Measurements from ENCODE around the gene PBX1.
A peak's percentile ranks its signal among the peaks of the same experiment; 100 is the strongest.

Gene PBX1

GRCh38 chr1:164780111-164780812, 221.3 kb downstream of the PBX1 start:
- DNase-seq (ENCODE audit: low read depth): no peak

DNA sequence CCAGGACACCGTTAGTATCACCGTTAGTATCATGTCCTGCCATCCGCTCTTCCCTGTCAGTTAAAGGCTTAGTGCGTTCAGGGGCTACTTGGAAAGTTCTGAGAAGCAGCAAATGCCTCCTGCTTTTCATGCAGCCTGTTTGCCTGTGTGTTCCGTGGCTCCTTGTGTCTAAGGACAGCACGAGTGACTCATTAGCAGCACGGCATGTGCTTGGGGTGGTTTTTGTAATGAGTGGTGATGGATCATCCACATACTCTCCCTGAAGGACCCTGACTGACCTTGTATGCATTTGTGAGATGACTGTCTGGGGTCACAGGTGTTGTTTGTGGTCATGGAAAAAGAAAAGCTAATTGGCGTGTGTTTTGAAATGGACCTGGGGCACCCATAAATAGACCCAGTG, 221.9 kb downstream of the PBX1 start:
- no peak for DNase-seq (ENCODE audit: low read depth)

GRCh38 chr1:164781972-164782371, 223.0 kb downstream of the PBX1 start:
- no peak for DNase-seq (ENCODE audit: low read depth)

GRCh38 chr1:164783778-164784555, 225.0 kb downstream of the PBX1 start:
- DNase-seq (ENCODE audit: low read depth): no peak

- no peak for DNase-seq (ENCODE audit: low read depth)
Observed at GRCh38 chr1:164784960-164785359, 226.0 kb downstream of the PBX1 start.

DNA sequence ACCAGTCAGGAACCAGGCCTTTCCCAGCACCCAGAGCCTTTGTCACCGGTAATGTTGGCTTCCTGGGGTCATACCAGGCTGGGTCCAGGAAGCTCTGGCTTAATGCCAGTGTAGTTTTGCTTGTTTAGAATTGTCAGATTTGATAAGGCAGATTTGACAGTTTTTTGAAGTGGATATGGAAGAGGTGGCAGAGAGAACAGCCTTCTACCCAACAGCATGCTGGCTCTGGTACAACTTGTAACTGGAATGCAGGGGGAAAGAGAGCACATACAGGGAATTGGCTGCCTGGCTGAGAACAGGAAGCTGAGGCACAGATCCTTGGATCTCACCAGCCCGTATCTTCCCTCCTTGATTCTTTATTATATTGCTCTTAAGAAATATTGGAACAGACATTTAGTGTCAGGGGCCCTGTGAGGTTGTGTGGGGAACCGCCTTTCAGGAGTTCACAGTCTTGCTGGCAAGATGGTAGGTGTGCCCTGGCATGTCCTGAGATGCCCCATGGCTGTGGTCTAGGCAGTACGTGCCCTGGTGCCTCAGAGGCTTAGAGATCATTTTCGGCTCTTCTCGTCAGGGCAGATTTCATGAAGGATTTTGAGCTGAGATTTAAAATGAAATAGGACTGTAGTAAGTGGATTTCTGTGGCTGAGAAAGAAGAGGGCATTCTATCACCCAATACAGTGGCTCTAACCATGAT, 227.0 kb downstream of the PBX1 start:
- no peak for DNase-seq (ENCODE audit: low read depth)

- DNase-seq (ENCODE audit: low read depth): peak; percentile 37
Observed at GRCh38 chr1:164786980-164787833, 228.2 kb downstream of the PBX1 start.

DNA sequence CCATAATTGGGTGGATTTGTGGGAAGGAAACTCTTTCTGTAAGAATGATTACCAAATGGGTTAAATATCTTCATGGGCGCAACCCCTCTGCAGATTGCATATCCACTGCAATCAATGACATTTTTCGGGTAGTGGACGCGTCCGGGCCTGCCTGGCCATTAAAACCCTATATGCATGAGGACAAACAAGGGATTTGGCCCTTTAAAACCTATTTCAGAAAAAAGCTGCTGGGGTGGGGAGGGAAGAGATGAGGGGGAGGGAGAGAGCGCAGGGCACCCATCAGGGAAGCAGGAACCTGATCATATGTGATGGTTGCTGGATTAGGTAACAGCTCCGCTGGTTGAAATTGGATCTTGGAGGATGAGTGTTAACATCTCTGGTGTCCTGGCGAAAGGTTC, 228.8 kb downstream of the PBX1 start:
- DNase-seq (ENCODE audit: low read depth): no peak

DNA sequence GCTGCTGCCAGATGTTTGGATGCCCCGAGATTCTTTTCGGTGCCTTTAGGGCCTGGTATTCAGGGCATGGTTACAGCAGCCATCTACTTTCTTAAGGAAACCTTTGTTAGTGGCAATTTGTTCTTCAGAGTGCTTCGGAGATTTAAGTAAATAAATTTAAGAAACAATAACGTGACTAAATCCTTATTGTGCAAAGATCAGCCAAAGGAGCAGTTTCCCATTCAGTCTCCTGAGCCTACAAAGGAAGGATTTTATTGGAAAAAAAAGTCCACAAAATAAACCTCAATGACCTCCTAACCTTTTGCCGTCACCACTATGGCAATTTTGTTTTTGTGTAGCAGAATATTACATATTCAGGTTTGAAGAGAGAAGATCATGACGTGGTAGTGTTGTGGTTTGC, 231.1 kb downstream of the PBX1 start:
- no peak for DNase-seq (ENCODE audit: low read depth)

DNA sequence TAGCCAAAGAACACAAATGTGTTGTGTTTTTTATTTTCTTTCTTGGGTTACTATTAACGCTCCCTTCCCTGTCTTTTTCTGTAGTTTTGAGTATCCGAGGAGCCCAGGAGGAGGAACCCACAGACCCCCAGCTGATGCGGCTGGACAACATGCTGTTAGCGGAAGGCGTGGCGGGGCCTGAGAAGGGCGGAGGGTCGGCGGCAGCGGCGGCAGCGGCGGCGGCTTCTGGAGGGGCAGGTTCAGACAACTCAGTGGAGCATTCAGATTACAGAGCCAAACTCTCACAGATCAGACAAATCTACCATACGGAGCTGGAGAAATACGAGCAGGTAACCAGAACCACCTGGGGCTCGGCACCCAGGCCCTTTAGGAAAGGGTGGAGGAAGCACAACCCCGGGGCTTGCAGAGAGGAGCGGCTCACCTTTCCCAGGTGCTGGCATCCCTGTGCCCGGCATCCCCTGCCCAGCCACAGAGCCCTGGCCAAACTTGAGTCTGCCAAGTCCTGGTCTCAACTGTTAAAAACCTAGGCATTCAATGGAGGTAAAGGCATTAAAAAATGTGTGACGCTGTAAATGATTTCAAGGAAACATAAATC, 233.5 kb downstream of the PBX1 start:
- DNase-seq (ENCODE audit: low read depth): no peak

- no peak for DNase-seq (ENCODE audit: low read depth)
Observed at GRCh38 chr1:164794356-164794755, 235.4 kb downstream of the PBX1 start.

- DNase-seq (ENCODE audit: low read depth): no peak
Observed at GRCh38 chr1:164796916-164797315, 237.9 kb downstream of the PBX1 start.

- DNase-seq (ENCODE audit: low read depth): no peak
Observed at GRCh38 chr1:164801246-164801731, 242.3 kb downstream of the PBX1 start.

GRCh38 chr1:164801791-164802502, 243.0 kb downstream of the PBX1 start:
- DNase-seq (ENCODE audit: low read depth): no peak

DNA sequence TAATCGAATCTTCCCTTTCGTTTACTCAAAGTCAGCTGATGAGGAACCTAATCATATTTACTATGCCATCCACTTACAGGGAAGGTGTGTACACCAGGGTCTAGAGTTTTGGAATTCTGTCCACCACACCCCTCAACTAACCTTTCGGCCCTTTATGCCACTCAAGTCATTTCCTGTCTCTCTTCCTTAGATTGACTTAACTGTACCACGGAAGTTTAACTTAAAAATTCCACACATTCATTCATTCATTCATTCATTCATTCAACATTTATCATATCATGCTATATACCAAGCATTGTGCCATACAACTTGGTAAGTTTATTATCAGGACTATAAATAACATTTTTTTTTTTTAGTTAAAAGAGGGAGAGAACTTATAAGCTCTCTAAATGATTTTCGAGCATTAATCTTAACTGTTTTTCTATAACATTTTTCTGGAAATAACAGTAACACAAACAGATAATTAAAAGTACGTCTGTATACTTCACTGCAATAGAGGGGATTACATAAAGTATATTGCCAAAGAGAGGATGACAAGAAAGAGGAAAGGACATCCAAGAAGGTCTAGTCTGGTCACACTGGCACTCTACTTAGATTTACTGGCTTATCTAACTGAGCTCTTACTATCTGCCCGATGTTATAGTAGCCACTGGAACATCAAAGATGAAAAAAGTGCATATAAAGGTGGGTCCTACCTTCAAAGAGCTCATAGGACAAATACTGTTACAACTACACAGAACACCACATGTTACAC, 243.7 kb downstream of the PBX1 start:
- DNase-seq (ENCODE audit: low read depth): no peak

- no peak for DNase-seq (ENCODE audit: low read depth)
Observed at GRCh38 chr1:164803366-164803765, 244.4 kb downstream of the PBX1 start.

DNA sequence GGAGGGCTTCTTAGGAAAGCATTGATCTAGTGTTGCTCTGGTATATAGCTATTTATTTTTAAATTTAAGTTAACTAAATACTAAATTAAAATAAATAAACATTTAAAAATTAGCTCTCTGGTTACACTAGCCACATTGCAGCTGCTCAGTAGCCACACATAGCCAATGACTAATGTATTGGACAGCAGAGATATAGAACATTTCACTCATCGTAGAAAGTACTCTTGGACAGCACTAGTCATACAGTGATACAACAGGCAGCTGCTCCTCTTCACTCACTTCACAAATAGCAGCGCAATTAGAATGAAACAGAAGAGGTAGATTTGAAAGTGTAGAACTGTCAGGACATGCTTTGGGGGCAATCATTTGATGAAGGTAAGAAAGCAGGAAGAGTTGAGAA, 245.4 kb downstream of the PBX1 start:
- DNase-seq (ENCODE audit: low read depth): no peak

DNA sequence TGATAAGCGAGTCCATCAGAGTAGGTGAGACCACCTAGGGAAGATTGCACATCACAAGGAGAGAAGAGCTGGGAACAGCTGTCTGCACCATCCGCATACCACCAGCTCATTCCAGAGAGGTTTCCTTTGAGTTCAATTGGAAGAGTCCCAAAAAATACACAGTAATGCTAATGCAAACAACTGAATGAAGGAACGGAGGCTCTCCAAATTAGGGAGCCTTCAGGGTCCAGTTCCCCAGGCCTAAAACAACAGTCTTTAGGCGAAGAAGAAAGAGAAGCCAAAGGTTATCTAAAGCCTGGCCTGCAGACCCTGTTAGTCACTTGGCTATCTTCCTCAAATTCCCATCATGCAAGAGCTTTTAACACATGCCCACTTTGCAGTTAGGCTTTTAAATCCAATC, 246.4 kb downstream of the PBX1 start:
- no peak for DNase-seq (ENCODE audit: low read depth)

GRCh38 chr1:164806531-164806930, 247.5 kb downstream of the PBX1 start:
- DNase-seq (ENCODE audit: low read depth): no peak

GRCh38 chr1:164813776-164814175, 254.8 kb downstream of the PBX1 start:
- DNase-seq (ENCODE audit: low read depth): no peak
